ENCODE data around the gene MEGF10.

DNA sequence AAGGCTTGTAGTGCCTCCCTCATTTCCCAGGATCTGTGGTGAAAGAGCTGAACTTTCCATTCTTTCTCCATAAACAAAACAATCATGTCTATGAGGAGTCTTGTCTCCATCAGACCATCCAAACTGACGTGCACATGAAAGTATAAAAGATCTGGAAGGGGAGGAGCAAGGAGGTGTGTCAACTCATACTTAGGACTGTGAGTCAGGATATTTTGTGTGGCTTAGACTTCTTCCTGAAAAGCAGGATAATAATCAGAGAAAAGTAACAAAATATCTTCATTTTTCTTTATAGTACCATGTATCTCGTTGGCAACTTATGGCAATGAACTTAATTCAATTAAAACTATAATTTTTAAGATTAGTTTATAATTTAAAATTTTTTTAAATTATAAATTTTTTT is 130.9 kb downstream of the MEGF10 start:
- TF ChIP-seq, protein P1, sequence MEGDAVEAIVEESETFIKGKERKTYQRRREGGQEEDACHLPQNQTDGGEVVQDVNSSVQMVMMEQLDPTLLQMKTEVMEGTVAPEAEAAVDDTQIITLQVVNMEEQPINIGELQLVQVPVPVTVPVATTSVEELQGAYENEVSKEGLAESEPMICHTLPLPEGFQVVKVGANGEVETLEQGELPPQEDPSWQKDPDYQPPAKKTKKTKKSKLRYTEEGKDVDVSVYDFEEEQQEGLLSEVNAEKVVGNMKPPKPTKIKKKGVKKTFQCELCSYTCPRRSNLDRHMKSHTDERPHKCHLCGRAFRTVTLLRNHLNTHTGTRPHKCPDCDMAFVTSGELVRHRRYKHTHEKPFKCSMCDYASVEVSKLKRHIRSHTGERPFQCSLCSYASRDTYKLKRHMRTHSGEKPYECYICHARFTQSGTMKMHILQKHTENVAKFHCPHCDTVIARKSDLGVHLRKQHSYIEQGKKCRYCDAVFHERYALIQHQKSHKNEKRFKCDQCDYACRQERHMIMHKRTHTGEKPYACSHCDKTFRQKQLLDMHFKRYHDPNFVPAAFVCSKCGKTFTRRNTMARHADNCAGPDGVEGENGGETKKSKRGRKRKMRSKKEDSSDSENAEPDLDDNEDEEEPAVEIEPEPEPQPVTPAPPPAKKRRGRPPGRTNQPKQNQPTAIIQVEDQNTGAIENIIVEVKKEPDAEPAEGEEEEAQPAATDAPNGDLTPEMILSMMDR (IDR thresholded peaks at IDR 0.05), result no peak
- no peak for TF ChIP-seq POLR2A (IDR thresholded peaks at IDR 0.05; ENCODE audit: low read depth)

Measured in esophagus muscularis mucosa (tissue), 3 donors.